H1 (cell line): ENCODE measurements around the gene TAMALIN. TPM values are rescaled to one million over a fixed set of nuclear protein-coding genes. Genes with fewer than 3 reads are reported as not detected.

Experiments
- GABPA ChIP-seq: IDR thresholded peaks from 2 replicates; pipeline ENCODE4 v1.6.1; 2011; ENCODE audit warnings: mild to moderate bottlenecking, low read length, moderate library complexity, borderline replicate concordance; ENCODE audit not compliant: insufficient read depth
- JUND ChIP-seq: IDR thresholded peaks from 2 replicates; pipeline ENCODE4 v1.6.1; 2011; ENCODE audit warnings: mild to moderate bottlenecking, improper control_type of control experiment, low read length
- RAD21 ChIP-seq, 2 experiments: IDR thresholded peaks in 1 of 2; conservative IDR thresholded peaks in 1 of 2; 2 replicates each; pipeline ENCODE4 v1.6.1; 2011; ENCODE audit warnings: low read depth in 2 of 2, low read length in 2 of 2, improper control_type of control experiment in 1 of 2, inconsistent platforms in 1 of 2, mild to moderate bottlenecking in 1 of 2, moderate library complexity in 1 of 2
- RFX5 ChIP-seq: IDR thresholded peaks from 2 replicates; pipeline ENCODE4 v1.6.1; 2011; ENCODE audit warnings: low read depth, low read length, improper control_type of control experiment, borderline replicate concordance
- polyA plus RNA-seq, 7 experiments: library from polyadenylated mRNA; depleted of rRNA in 3 of 7; stranded (reverse) in 5 of 7; unstranded in 2 of 7; fragments of >200 nt in 5 of 7; fragments of 200-250 nt in 2 of 7; gene quantifications; 1 replicate in 5 of 7; 2 replicates in 1 of 7; 4 replicates in 1 of 7; pipeline versions ENCODE4 v1.2.1 to v1.2.3, GENCODE V29; 2011 to 2013; ENCODE audit warnings: missing spikeins in 2 of 7, mixed read lengths in 2 of 7
- total RNA-seq: library from RNA; stranded (reverse); fragmentation: NEBNext Ultra II Directional; extraction: Animal tissue kit (Norgen Biotek cat#: 25700); gene quantifications from 2 replicates; pipeline ENCODE4 v1.2.1, GENCODE V29; 2021

The TAMALIN gene
- total and polyA plus RNA-seq, 2 of the 8 experiments (the other 6 are each of a cell fraction or from before 2014, with no cell fraction given): 2.6 to 4.9 TPM

- TF ChIP-seq GABPA: no peak
- no peak for TF ChIP-seq RFX5
- no peak for TF ChIP-seq RAD21 (IDR thresholded peaks at IDR 0.05 in 1 of 2, conservative IDR thresholded peaks at IDR 0.05 in 1 of 2; ENCODE audit: low read depth in 2 of 2, low read length in 2 of 2)
- TF ChIP-seq JUND: no peak
Observed at GRCh38 chr12:52007982-52008510, 1.3 kb downstream of the TAMALIN start (continued).
